ENCODE measurements around the gene ITGAX. TPM values are rescaled to one million over a fixed set of nuclear protein-coding genes. Genes with fewer than 3 reads are reported as not detected.

Gene ITGAX
- total RNA-seq, 2 experiments from 2014 or later = not detected

GRCh38 chr16:31430380-31431052 is 75.5 kb downstream of the ITGAX start:
- no peaks in the 10 kb centered on the region for H3K79me2 ChIP-seq (ENCODE audit: insufficient read depth, low read depth, low read length)
- ChIA-PET CTCF (ENCODE audit: unreplicated experiment) (no interaction called here), POLR2A (interaction anchor here (0.6 to 1.1 kb wide), 4 partner anchors 10 to 59 kb away, joined by 3 to 4 read pairs (median 4); no protein-coding TSS in a partner anchor)
- no peak overlapping the region for H3K4me3 ChIP-seq (ENCODE audit: low read depth, low read length, poor library complexity, severe bottlenecking)
- H3K36me3 ChIP-seq (ENCODE audit: insufficient read depth, low read length) = no peaks in the 10 kb centered on the region
- TF ChIP-seq EZH2phosphoT487 (IDR thresholded peaks at IDR 0.05; ENCODE audit: borderline replicate concordance, low read depth, low read length) (no peak), CTCF (conservative IDR thresholded peaks at IDR 0.05; ENCODE audit: low read length) (no peak)
- no peak overlapping the region for H2AFZ ChIP-seq (ENCODE audit: low read length)
- BruUV-seq (replicated peaks) = no TSS peak
- H3K9me2 ChIP-seq (ENCODE audit: insufficient read depth, low read length) = no peaks in the 10 kb centered on the region
- no peaks in the 10 kb centered on the region for H4K20me1 ChIP-seq (ENCODE audit: insufficient read depth, low read length)
- no peak for DNase-seq (ENCODE audit: low spot score)
- no peak overlapping the region for H3K27ac ChIP-seq (ENCODE audit: low read depth, low read length, poor library complexity, severe bottlenecking)
- H3K4me1 ChIP-seq (ENCODE audit: insufficient read depth, low read length, poor library complexity, severe bottlenecking) = no peaks in the 10 kb centered on the region
- intact Hi-C loops (cut with micrococcal nuclease; ENCODE audit: unreplicated experiment) = no loop called here
- H3K9me3 ChIP-seq (ENCODE audit: low read length) = no peaks in the 10 kb centered on the region
- no peak overlapping the region for H3K4me2 ChIP-seq (ENCODE audit: low read length)

Other genes with a start within 250 kb of the ITGAX start
- 25.0 and 40.4 TPM in 2 replicates for gene BCKDK, start 246.8 kb upstream of the ITGAX start, total RNA-seq (2014; rRNA removed; shearing (Covaris generic))
- gene BCKDK, start 246.8 kb upstream of the ITGAX start, total RNA-seq (2022) = 36.5 and 39.0 TPM in 2 replicates
- gene KAT8, start 237.5 kb upstream of the ITGAX start, total RNA-seq (2014; rRNA removed; shearing (Covaris generic)) = 86.9 and 89.1 TPM in 2 replicates
- gene KAT8, start 237.5 kb upstream of the ITGAX start, total RNA-seq (2022) = 95.3 and 102 TPM in 2 replicates
- gene PRSS8, start 219.4 kb upstream of the ITGAX start, total RNA-seq (2014; rRNA removed; shearing (Covaris generic)) = not detected in 2 replicates
- gene PRSS8, start 219.4 kb upstream of the ITGAX start, total RNA-seq (2022) = not detected in 2 replicates
- 0.36 TPM in 1 of 2 replicates, not detected in the other for gene PRSS36, start 205.1 kb upstream of the ITGAX start, total RNA-seq (2014; rRNA removed; shearing (Covaris generic))
- gene PRSS36, start 205.1 kb upstream of the ITGAX start, total RNA-seq (2022) = 1.0 TPM in 1 of 2 replicates, not detected in the other
- gene FUS, start 175.0 kb upstream of the ITGAX start, total RNA-seq (2014; rRNA removed; shearing (Covaris generic)) = 90.0 and 104 TPM in 2 replicates
- gene FUS, start 175.0 kb upstream of the ITGAX start, total RNA-seq (2022) = 880 and 953 TPM in 2 replicates
- gene PYCARD, start 152.4 kb upstream of the ITGAX start, total RNA-seq (2014; rRNA removed; shearing (Covaris generic)) = 3.7 and 5.5 TPM in 2 replicates
- 10.3 and 14.8 TPM in 2 replicates for gene PYCARD, start 152.4 kb upstream of the ITGAX start, total RNA-seq (2022)
- 0.13 and 0.21 TPM in 2 replicates for gene TRIM72, start 141.1 kb upstream of the ITGAX start, total RNA-seq (2014; rRNA removed; shearing (Covaris generic))
- 0.46 and 1.1 TPM in 2 replicates for gene TRIM72, start 141.1 kb upstream of the ITGAX start, total RNA-seq (2022)
- not detected in 2 replicates for gene PYDC1, start 138.0 kb upstream of the ITGAX start, total RNA-seq (2014; rRNA removed; shearing (Covaris generic))
- gene PYDC1, start 138.0 kb upstream of the ITGAX start, total RNA-seq (2022) = not detected in 2 replicates
- not detected in 2 replicates for gene ITGAM, start 95.2 kb upstream of the ITGAX start, total RNA-seq (2014; rRNA removed; shearing (Covaris generic))
- 0.09 and 0.23 TPM in 2 replicates for gene ITGAM, start 95.2 kb upstream of the ITGAX start, total RNA-seq (2022)
- not detected in 2 replicates for gene ITGAD, start 38.2 kb downstream of the ITGAX start, total RNA-seq (2014; rRNA removed; shearing (Covaris generic))
- not detected in 2 replicates for gene ITGAD, start 38.2 kb downstream of the ITGAX start, total RNA-seq (2022)
- not detected in 2 replicates for gene COX6A2, start 73.2 kb downstream of the ITGAX start, total RNA-seq (2014; rRNA removed; shearing (Covaris generic))
- gene COX6A2, start 73.2 kb downstream of the ITGAX start, total RNA-seq (2022) = not detected in 2 replicates
- 0.03 and 0.19 TPM in 2 replicates for gene ZNF843, start 87.6 kb downstream of the ITGAX start, total RNA-seq (2014; rRNA removed; shearing (Covaris generic))
- 0.17 and 0.52 TPM in 2 replicates for gene ZNF843, start 87.6 kb downstream of the ITGAX start, total RNA-seq (2022)
- gene ARMC5, start 104.3 kb downstream of the ITGAX start, total RNA-seq (2014; rRNA removed; shearing (Covaris generic)) = 6.4 and 7.0 TPM in 2 replicates
- gene ARMC5, start 104.3 kb downstream of the ITGAX start, total RNA-seq (2022) = 7.8 and 8.8 TPM in 2 replicates
- gene TGFB1I1, start 117.0 kb downstream of the ITGAX start, total RNA-seq (2014; rRNA removed; shearing (Covaris generic)) = 0.05 and 0.73 TPM in 2 replicates
- gene TGFB1I1, start 117.0 kb downstream of the ITGAX start, total RNA-seq (2022) = 0.38 TPM in 1 of 2 replicates, not detected in the other
- gene SLC5A2, start 127.9 kb downstream of the ITGAX start, total RNA-seq (2014; rRNA removed; shearing (Covaris generic)) = not detected in 2 replicates
- not detected in 2 replicates for gene SLC5A2, start 127.9 kb downstream of the ITGAX start, total RNA-seq (2022)
- gene RUSF1, start 153.2 kb downstream of the ITGAX start, total RNA-seq (2014; rRNA removed; shearing (Covaris generic)) = 24.0 and 28.6 TPM in 2 replicates
- gene RUSF1, start 153.2 kb downstream of the ITGAX start, total RNA-seq (2022) = 40.4 TPM in 2 replicates
- not detected in 2 replicates for gene AHSP, start 172.7 kb downstream of the ITGAX start, total RNA-seq (2014; rRNA removed; shearing (Covaris generic))
- not detected in 2 replicates for gene AHSP, start 172.7 kb downstream of the ITGAX start, total RNA-seq (2022)